GM21717 (cell line): ENCODE results near the gene ATP4A.

Experiments used
- ATAC-seq: cut with Tn5 transposase; IDR thresholded peaks from one replicate; pipeline ENCODE4 v1.9.1; 2021; ENCODE audit warnings: mild to moderate bottlenecking, moderate library complexity; ENCODE audit not compliant: unreplicated experiment

The ATP4A gene

GRCh38 chr19:35551091-35551810 is 12.2 kb downstream of the ATP4A start:
- no peak for ATAC-seq

- no peak for ATAC-seq
Observed at GRCh38 chr19:35549879-35550523, 13.5 kb downstream of the ATP4A start.

GRCh38 chr19:35549174-35549788 is 14.2 kb downstream of the ATP4A start:
- no peak for ATAC-seq

- ATAC-seq = no peak
Observed at GRCh38 chr19:35546532-35546931, 16.9 kb downstream of the ATP4A start.

- peak; percentile 36 for ATAC-seq
Observed at GRCh38 chr19:35545855-35546381, 17.5 kb downstream of the ATP4A start.

- peak; percentile 72 for ATAC-seq
Observed at GRCh38 chr19:35545001-35545854, 18.2 kb downstream of the ATP4A start, which contains the start of gene TMEM147. Gene TMEM147 (plus strand): TSS chr19:35545626. CDS start chr19:35545740, 114 bp downstream.

- no peak for ATAC-seq
Observed at GRCh38 chr19:35544110-35544802, 19.2 kb downstream of the ATP4A start.

- ATAC-seq = no peak
Observed at GRCh38 chr19:35543280-35544109, 20.0 kb downstream of the ATP4A start.

- ATAC-seq = no peak
Observed at GRCh38 chr19:35542209-35542608, 21.2 kb downstream of the ATP4A start.

- ATAC-seq = no peak
Observed at GRCh38 chr19:35540356-35540927, 23.0 kb downstream of the ATP4A start.

GRCh38 chr19:35539850-35540249 is 23.6 kb downstream of the ATP4A start:
- no peak for ATAC-seq

GRCh38 chr19:35539314-35539713 is 24.1 kb downstream of the ATP4A start:
- no peak for ATAC-seq

- no peak for ATAC-seq
Observed at GRCh38 chr19:35534803-35535480, 28.5 kb downstream of the ATP4A start.

- no peak for ATAC-seq
Observed at GRCh38 chr19:35533822-35534392, 29.6 kb downstream of the ATP4A start.

- ATAC-seq = no peak
Observed at GRCh38 chr19:35533201-35533821, 30.1 kb downstream of the ATP4A start, which contains the start of gene GAPDHS. Gene GAPDHS (plus strand): TSS chr19:35533456. CDS start chr19:35533528, 72 bp downstream.

GRCh38 chr19:35531291-35531690 is 32.2 kb downstream of the ATP4A start:
- no peak for ATAC-seq
